ENCODE measurements around the gene BABAM2. TPM values are rescaled to one million over a fixed set of nuclear protein-coding genes. Genes with fewer than 3 reads are reported as not detected.

Gene BABAM2
- total RNA-seq, 2 experiments from 2014 or later, result 66.8 to 68.4 TPM

DNA sequence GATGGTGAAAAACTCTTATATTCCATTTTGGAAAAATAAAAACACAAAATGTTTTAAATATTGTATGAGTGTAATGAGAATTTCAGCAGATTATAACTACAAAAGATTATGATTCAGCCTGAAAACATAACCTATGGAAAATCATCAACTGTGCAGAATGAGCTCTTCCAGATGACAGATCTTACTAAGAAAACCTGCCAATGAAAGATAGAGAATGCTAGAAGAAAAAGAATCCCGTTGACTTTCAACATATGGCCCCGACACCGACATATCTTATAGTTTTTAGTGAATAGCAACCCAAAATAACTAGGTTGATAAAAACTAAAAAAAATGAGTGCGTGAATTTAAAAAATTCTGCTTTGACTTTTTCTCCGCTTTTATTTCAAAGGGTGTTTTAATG is 178.0 kb downstream of the BABAM2 start:
- no peaks in the 10 kb centered on the region for H3K9me3 Mint-ChIP-seq
- peaks cover 4% of the 10 kb centered on the region for H3K4me1 Mint-ChIP-seq (ENCODE audit: low read depth)
- intact Hi-C loops (cut with micrococcal nuclease), result no loop called here
- DNase-seq (no peak), ATAC-seq (no peak)
- TF ChIP-seq, protein P1, sequence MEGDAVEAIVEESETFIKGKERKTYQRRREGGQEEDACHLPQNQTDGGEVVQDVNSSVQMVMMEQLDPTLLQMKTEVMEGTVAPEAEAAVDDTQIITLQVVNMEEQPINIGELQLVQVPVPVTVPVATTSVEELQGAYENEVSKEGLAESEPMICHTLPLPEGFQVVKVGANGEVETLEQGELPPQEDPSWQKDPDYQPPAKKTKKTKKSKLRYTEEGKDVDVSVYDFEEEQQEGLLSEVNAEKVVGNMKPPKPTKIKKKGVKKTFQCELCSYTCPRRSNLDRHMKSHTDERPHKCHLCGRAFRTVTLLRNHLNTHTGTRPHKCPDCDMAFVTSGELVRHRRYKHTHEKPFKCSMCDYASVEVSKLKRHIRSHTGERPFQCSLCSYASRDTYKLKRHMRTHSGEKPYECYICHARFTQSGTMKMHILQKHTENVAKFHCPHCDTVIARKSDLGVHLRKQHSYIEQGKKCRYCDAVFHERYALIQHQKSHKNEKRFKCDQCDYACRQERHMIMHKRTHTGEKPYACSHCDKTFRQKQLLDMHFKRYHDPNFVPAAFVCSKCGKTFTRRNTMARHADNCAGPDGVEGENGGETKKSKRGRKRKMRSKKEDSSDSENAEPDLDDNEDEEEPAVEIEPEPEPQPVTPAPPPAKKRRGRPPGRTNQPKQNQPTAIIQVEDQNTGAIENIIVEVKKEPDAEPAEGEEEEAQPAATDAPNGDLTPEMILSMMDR (IDR thresholded peaks at IDR 0.05), result no peak
- POLR2A ChIA-PET, result no interaction called here
- peaks cover 7% of the 10 kb centered on the region for H3K36me3 Mint-ChIP-seq (ENCODE audit: low read depth)
- CTCF ChIA-PET, result interaction anchor here (1.7 kb wide), 1 partner anchor 345 kb away, joined by 4 read pairs; no protein-coding TSS in a partner anchor
- H3K27me3 Mint-ChIP-seq, result no peaks in the 10 kb centered on the region
- no peak overlapping the region for H3K27ac Mint-ChIP-seq
- H3K4me3 Mint-ChIP-seq, result no peak overlapping the region

DNA sequence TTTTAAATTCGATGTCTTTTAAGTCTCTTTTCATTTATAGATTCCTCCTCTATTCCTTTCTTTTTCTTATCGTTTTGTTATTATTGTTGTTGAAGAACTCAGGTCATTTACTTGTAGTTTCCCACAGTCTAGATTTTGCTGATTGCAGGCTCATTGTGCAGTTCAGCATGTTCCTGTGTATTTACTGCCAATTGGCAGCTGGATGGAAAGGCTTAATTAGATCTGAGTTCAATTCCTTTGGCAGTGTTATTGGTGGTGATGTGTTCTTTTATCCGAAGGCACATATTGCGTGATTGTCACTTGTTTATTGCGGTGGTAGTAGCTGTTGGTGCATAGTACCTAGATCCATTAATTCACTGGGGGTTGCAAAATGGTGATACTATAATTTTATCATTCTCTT is 180.7 kb downstream of the BABAM2 start:
- H3K27ac Mint-ChIP-seq, result no peak overlapping the region
- H3K4me3 Mint-ChIP-seq, result no peak overlapping the region
- TF ChIP-seq, protein P1 (IDR thresholded peaks at IDR 0.05), result no peak
- DNase-seq (no peak), ATAC-seq (no peak)
- intact Hi-C loops (cut with micrococcal nuclease), result no loop called here
- ChIA-PET CTCF (no interaction called here), POLR2A (no interaction called here)
- no peaks in the 10 kb centered on the region for H3K9me3 Mint-ChIP-seq
- peaks cover 5% of the 10 kb centered on the region for H3K36me3 Mint-ChIP-seq (ENCODE audit: low read depth)
- H3K4me1 Mint-ChIP-seq (ENCODE audit: low read depth), result no peaks in the 10 kb centered on the region
- H3K27me3 Mint-ChIP-seq, result no peaks in the 10 kb centered on the region

DNA sequence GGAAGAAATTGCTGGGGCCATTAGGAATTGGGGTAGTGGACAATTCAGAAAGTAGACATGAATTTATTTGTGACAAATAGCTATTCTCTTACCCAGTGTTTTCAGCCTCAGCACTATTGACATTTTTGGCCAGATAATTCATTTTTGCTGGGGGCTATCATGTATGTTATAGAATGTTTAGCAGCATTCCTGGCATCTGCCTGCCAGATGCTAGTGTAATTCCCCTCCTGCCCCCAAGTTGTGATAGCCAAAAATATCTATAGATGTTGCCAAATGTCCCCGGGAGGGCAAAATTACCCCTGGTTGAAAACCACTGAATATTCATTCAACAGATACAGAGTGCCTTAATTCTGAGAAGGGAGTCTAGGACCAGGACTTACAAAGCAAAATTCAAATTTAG is 183.6 kb downstream of the BABAM2 start:
- H3K4me1 Mint-ChIP-seq (ENCODE audit: low read depth), result no peaks in the 10 kb centered on the region
- H3K27ac Mint-ChIP-seq, result no peak overlapping the region
- ATAC-seq (no peak), DNase-seq (no peak)
- peaks cover 3% of the 10 kb centered on the region for H3K36me3 Mint-ChIP-seq (ENCODE audit: low read depth)
- no peaks in the 10 kb centered on the region for H3K9me3 Mint-ChIP-seq
- no peak overlapping the region for H3K4me3 Mint-ChIP-seq
- CTCF ChIA-PET, result no interaction called here
- POLR2A ChIA-PET, result no interaction called here
- intact Hi-C loops (cut with micrococcal nuclease), result no loop called here
- TF ChIP-seq, protein P1 (IDR thresholded peaks at IDR 0.05), result no peak
- no peaks in the 10 kb centered on the region for H3K27me3 Mint-ChIP-seq

DNA sequence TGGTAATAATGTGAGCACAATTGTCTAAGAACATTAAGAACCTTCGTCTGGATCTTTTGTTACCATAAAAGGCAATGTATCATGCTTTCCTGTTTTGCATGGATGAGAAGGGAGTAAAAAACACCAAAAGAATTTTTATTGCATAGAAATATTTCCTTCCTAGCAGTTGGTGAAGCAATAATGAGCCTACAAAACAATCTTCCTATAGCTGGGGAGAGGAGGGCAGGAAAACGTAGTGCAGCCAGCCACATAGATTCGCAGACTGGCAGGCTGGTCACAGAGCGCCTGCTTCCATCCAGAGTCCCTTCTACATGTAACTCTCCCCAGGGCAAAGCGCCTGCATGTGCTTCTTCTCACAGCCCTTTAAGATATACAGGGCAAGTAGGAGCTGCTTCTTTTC is 190.4 kb downstream of the BABAM2 start:
- Mint-ChIP-seq H3K27me3 (no peaks in the 10 kb centered on the region), H3K36me3 (ENCODE audit: low read depth) (no peaks in the 10 kb centered on the region), H3K4me1 (ENCODE audit: low read depth) (peaks cover 18% of the 10 kb centered on the region), H3K9me3 (no peaks in the 10 kb centered on the region), H3K4me3 (no peak overlapping the region), H3K27ac (no peak overlapping the region)
- no peak for DNase-seq
- POLR2A ChIA-PET, result no interaction called here
- intact Hi-C loops (cut with micrococcal nuclease), result no loop called here
- no peak for ATAC-seq
- TF ChIP-seq, protein P1 (IDR thresholded peaks at IDR 0.05), result no peak
- CTCF ChIA-PET, result no interaction called here

DNA sequence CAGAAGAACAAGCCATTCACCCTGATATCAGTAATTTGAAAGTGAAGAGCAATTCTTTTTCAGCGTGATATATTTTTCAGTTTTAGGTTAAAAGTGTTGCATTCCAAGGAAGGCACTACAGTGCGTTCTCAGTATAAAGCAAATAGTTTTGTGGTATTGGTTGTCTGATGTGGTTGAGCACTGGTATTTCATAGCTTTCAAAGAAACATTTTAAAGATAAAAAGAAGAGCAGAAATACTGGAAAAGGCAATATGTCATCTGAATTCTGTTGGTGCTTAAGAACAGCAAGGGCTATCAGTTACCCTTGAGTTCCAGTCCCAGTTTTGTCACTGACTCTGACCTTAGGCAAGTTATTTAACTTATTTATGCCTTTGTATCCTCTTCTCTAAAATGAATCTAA is 191.6 kb downstream of the BABAM2 start:
- Mint-ChIP-seq H3K36me3 (ENCODE audit: low read depth) (no peaks in the 10 kb centered on the region), H3K27ac (no peak overlapping the region), H3K4me3 (no peak overlapping the region), H3K27me3 (no peaks in the 10 kb centered on the region), H3K4me1 (ENCODE audit: low read depth) (peaks cover 18% of the 10 kb centered on the region), H3K9me3 (no peaks in the 10 kb centered on the region)
- TF ChIP-seq, protein P1 (IDR thresholded peaks at IDR 0.05), result no peak
- DNase-seq (no peak), ATAC-seq (no peak)
- ChIA-PET POLR2A (no interaction called here), CTCF (no interaction called here)
- intact Hi-C loops (cut with micrococcal nuclease), result no loop called here
